Measurements from ENCODE around the gene PANX1. TPM values are rescaled to one million over a fixed set of nuclear protein-coding genes. Genes with fewer than 3 reads are reported as not detected.
"Not testable (repeated sequence)": the region's sequence is repeated elsewhere in the genome, so short reads cannot be mapped to it uniquely, and the experiment has no call there.

PANX1 gene
- total RNA-seq, 1 experiment from 2014 or later: 22.9 TPM

DNA sequence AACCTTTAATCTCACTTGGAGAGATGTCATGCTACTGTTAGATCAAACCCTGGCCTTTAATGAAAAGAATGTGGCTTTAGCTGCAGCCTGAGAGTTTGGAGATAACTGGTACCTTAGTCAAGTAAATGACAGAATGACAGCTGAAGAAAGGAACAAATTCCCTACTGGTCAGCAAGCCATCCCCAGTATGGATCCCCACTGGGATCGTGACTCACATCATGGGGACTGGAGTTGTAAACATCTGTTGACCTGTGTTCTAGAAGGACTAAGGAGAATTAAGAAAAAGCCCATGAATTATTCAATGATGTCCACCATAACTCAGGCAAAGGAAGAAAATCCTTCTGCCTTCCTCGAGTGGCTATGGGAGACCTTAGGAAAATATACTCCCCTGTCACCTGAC is 8.1 kb upstream of the PANX1 start:
- CTCF ChIA-PET: interaction anchor here (1.4 to 1.8 kb wide), 2 partner anchors 11 to 63 kb away, joined by 4 to 6 read pairs; no protein-coding TSS in a partner anchor

GRCh38 chr11:94120946-94121345 is 7.7 kb upstream of the PANX1 start:
- peak overlapping the region; percentile 5; the same call in 1 of the 2 replicates for H3K4me3 Mint-ChIP-seq
- H3K9me3 Mint-ChIP-seq: peaks cover 28% of the 10 kb centered on the region
- CTCF ChIA-PET: no interaction called here
- peak overlapping the region; percentile 35 for H3K27ac Mint-ChIP-seq
- no peaks in the 10 kb centered on the region; the same call in 1 of the 2 replicates for H3K27me3 Mint-ChIP-seq (ENCODE audit: low read depth)
- POLR2A ChIA-PET: no interaction called here
- H3K4me1 Mint-ChIP-seq: peaks cover 48% of the 10 kb centered on the region
- no peak for ATAC-seq
- peaks cover 35% of the 10 kb centered on the region for H3K36me3 Mint-ChIP-seq
- DNase-seq (ENCODE audit: low spot score): no peak
- TF ChIP-seq, protein P1, sequence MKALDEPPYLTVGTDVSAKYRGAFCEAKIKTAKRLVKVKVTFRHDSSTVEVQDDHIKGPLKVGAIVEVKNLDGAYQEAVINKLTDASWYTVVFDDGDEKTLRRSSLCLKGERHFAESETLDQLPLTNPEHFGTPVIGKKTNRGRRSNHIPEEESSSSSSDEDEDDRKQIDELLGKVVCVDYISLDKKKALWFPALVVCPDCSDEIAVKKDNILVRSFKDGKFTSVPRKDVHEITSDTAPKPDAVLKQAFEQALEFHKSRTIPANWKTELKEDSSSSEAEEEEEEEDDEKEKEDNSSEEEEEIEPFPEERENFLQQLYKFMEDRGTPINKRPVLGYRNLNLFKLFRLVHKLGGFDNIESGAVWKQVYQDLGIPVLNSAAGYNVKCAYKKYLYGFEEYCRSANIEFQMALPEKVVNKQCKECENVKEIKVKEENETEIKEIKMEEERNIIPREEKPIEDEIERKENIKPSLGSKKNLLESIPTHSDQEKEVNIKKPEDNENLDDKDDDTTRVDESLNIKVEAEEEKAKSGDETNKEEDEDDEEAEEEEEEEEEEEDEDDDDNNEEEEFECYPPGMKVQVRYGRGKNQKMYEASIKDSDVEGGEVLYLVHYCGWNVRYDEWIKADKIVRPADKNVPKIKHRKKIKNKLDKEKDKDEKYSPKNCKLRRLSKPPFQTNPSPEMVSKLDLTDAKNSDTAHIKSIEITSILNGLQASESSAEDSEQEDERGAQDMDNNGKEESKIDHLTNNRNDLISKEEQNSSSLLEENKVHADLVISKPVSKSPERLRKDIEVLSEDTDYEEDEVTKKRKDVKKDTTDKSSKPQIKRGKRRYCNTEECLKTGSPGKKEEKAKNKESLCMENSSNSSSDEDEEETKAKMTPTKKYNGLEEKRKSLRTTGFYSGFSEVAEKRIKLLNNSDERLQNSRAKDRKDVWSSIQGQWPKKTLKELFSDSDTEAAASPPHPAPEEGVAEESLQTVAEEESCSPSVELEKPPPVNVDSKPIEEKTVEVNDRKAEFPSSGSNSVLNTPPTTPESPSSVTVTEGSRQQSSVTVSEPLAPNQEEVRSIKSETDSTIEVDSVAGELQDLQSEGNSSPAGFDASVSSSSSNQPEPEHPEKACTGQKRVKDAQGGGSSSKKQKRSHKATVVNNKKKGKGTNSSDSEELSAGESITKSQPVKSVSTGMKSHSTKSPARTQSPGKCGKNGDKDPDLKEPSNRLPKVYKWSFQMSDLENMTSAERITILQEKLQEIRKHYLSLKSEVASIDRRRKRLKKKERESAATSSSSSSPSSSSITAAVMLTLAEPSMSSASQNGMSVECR (CRISPR knock-in tag; IDR thresholded peaks at IDR 0.05; ENCODE audit: borderline replicate concordance): no peak
- TF ChIP-seq SP1 (CRISPR knock-in tag; conservative IDR thresholded peaks at IDR 0.05) (no peak), SMAD3 (CRISPR knock-in tag; IDR thresholded peaks at IDR 0.05; ENCODE audit: borderline replicate concordance) (no peak), ZNF281 (CRISPR knock-in tag; IDR thresholded peaks at IDR 0.05) (no peak), MAX (CRISPR knock-in tag; IDR thresholded peaks at IDR 0.05) (no peak), HMGXB4 (CRISPR knock-in tag; IDR thresholded peaks at IDR 0.05) (no peak), ATF3 (CRISPR knock-in tag; conservative IDR thresholded peaks at IDR 0.05) (no peak), PRDM15 (CRISPR knock-in tag; IDR thresholded peaks at IDR 0.05) (no peak), NFE2L1 (CRISPR knock-in tag; IDR thresholded peaks at IDR 0.05) (no peak), IRF2 (CRISPR knock-in tag; IDR thresholded peaks at IDR 0.05; ENCODE audit: borderline replicate concordance, low read depth) (no peak), PRRX2 (CRISPR knock-in tag; IDR thresholded peaks at IDR 0.05) (no peak), RORB (CRISPR knock-in tag; IDR thresholded peaks at IDR 0.05) (no peak), FOXK1 (CRISPR knock-in tag; IDR thresholded peaks at IDR 0.05) (no peak), ZSCAN18 (CRISPR knock-in tag; IDR thresholded peaks at IDR 0.05) (no peak), ZNF138 (CRISPR knock-in tag; conservative IDR thresholded peaks at IDR 0.05) (no peak), NR3C1 (CRISPR knock-in tag; conservative IDR thresholded peaks at IDR 0.05; ENCODE audit: low read depth) (no peak)
- TF ChIP-seq, protein P2, sequence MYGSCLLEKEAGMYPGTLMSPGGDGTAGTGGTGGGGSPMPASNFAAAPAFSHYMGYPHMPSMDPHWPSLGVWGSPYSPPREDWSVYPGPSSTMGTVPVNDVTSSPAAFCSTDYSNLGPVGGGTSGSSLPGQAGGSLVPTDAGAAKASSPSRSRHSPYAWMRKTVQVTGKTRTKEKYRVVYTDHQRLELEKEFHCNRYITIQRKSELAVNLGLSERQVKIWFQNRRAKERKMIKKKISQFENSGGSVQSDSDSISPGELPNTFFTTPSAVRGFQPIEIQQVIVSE (CRISPR knock-in tag; IDR thresholded peaks at IDR 0.05; ENCODE audit: borderline replicate concordance): no peak

More for the DNA sequence above, 8.1 kb upstream of the PANX1 start:
- Mint-ChIP-seq H3K36me3 (peaks cover 31% of the 10 kb centered on the region), H3K4me3 (peak overlapping the region; percentile 5), H3K9me3 (peaks cover 24% of the 10 kb centered on the region), H3K27ac (peak overlapping the region; percentile 35), H3K4me1 (peaks cover 48% of the 10 kb centered on the region)
- H3K27me3 Mint-ChIP-seq (ENCODE audit: low read depth); DNase-seq (ENCODE audit: low spot score); ATAC-seq; POLR2A ChIA-PET: not testable (repeated sequence)

All from WTC11 (cell line).